ENCODE data around the gene KCNQ1.
A peak's percentile ranks its signal among the peaks of the same experiment; 100 is the strongest.

KCNQ1 gene

DNA sequence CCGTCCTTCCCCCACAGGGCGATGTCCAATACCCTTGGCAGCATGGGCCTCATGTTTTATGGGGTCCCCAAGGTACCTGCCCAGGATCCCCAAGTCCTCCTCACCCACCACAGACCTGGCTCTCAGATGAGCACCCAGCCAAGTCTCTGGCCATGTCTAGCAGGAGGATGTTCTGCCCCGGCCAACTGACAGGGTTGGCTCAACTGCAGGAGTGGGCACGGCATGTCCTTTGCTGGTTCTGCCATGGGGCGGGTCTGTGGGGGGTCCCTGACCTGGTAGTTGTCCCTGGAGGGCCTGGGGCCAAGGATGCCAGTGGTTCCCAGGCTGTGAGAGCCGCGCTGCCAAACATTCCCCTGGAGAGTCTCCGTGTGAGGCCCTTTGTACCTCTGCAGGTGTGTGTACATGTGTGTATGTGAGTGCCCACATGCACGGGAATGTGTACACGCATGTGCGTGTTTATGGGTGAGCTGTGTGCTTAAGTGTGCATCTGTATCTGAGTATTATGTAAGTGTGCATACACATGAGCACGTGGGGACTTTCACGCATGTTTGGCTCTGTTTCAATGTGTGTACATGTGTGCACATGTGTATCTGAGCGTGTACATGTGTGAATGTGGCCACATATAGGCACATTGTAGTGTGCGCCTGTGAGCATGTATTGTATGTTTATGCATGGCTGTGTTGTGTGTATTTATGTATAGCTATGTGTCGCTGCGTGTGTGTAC, 85.5 kb downstream of the KCNQ1 start:
- no peak overlapping the region for H3K4me3 ChIP-seq (ENCODE audit: low read depth, low read length)
- TF ChIP-seq, protein P1, sequence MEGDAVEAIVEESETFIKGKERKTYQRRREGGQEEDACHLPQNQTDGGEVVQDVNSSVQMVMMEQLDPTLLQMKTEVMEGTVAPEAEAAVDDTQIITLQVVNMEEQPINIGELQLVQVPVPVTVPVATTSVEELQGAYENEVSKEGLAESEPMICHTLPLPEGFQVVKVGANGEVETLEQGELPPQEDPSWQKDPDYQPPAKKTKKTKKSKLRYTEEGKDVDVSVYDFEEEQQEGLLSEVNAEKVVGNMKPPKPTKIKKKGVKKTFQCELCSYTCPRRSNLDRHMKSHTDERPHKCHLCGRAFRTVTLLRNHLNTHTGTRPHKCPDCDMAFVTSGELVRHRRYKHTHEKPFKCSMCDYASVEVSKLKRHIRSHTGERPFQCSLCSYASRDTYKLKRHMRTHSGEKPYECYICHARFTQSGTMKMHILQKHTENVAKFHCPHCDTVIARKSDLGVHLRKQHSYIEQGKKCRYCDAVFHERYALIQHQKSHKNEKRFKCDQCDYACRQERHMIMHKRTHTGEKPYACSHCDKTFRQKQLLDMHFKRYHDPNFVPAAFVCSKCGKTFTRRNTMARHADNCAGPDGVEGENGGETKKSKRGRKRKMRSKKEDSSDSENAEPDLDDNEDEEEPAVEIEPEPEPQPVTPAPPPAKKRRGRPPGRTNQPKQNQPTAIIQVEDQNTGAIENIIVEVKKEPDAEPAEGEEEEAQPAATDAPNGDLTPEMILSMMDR (IDR thresholded peaks at IDR 0.05; ENCODE audit: low read depth, low read length) = no peak

DNA sequence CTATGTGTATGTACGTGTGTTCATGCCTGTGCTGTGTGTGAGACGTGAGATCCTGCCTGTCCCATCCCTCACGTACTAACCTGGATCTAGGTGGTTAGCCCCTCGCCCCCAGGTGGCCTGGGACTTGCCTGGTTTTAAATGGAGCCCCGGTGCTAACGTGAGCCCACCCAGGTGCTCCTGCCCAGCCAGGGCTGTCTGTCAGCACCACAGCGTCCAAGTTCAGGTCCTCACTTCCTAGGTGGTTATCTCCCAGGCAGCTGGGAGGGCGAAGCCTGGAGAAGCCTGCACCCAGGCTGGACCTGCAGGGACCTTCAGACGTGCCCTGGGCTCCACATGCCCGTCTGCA, 86.0 kb downstream of the KCNQ1 start:
- TF ChIP-seq, protein P1 (IDR thresholded peaks at IDR 0.05; ENCODE audit: low read depth, low read length) = no peak
- H3K4me3 ChIP-seq (ENCODE audit: low read depth, low read length) = no peak overlapping the region

DNA sequence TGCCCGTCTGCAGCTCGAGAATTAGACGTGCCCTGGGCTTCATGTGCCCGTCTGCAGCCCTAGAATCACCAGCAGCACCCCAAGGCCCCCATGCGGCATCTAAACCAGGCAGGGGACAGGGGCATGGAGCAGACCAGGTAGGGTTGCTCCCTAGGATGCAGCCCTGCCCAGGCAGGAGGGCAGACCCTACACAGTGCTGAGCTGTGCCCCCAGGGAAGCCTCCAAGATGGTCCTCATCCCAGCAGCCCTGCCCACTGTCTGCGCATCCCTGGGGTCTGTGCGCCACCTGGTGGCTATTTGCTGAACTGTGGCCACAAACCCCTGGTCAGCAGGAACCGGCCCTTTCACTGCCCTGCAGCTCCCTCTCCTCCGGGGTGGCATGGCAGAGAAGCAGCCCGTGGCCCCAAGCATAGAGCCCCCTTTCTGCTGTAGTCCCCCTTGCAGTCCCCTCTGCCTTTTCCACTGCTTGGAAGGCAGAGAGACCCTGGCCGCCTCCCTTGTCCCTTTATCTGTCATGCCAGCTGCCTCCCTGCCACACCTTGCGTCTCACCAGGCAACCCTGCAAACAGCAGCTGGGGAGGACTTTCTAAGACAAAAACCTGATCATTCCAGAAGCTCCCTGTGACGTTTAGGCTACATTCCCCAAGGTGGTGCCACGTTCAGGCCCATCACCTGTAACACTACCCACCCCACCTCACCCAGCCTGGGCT, 86.6 kb downstream of the KCNQ1 start:
- H3K4me3 ChIP-seq (ENCODE audit: low read depth, low read length) = no peak overlapping the region
- TF ChIP-seq, protein P1 (IDR thresholded peaks at IDR 0.05; ENCODE audit: low read depth, low read length) = peak; percentile 93

DNA sequence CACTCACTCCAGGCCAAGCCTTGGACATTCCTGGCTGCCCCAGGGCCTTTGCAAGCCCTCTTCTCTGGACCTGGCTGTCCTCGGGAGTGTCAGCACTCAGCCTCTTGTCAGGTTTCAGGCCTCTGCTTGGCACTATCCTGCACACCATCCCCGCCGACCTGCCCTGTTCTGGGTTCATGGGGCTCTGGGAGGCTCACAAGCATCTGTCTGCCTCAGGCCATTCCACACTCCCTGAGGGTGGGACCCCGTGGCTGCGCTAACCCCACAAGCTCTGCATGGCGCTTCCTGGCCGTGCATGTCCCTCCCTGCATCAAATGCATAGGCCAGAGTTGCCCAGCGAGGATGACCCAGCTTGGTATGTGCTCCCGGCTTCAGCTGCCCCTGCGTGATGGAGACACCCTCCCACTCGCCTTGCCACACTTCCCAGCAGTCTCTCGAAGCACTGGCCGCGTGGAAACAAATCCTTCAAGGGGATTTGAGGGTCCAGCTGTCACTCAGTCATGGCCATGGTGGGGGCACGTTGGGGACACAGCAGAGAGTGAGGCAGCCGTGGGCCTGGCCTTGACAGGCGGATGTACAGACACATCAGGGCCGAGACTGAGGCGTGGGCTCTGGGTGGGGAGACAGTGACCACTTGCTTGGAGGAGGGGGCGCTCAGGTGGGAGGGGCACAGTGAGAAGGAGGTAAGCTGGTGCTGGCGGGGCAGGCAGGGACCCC, 87.3 kb downstream of the KCNQ1 start:
- H3K4me3 ChIP-seq (ENCODE audit: low read depth, low read length) = no peak overlapping the region
- TF ChIP-seq, protein P1 (IDR thresholded peaks at IDR 0.05; ENCODE audit: low read depth, low read length) = no peak

DNA sequence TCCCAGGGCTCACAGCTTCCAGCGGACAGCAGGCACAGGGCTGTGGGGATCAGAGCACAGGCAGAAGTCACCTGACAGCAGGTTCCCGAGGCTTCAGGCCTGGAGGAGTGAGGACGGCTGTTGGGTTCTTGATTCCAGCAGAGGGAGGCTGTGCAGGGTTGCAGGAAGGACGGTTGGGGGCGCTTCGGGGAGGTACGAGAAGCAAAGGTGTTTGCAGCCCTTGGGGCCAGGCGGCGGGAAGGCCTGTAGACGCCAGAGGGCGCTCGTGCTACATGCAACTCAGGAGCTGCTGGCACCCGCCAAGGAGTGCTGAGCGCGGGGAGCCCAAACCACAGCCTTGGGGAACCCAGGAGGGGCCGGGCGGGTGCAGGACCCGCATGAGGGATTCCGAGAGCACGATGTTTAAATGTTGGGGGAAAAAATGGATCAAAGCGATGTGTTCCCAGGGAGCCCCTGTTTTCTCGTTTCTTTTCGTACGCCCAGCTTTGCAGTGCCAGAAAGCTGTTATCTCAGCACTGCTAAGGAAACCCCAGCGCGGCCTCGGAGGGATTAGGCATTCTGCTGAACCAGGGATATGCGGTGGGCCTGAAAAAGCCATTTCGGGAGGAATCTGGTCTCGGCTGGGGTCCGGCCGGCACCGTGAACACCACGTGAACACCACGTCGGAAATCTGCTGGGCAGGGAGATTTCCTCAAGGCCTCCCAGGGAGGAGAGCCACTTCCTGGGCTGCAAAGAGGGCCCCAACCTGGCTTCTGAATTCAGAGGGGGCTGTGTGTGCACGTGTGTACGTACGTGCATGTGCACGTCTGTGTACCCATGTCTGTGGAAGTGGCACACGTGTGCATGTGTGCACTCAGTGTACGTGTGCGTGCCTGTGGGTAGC, 88.1 kb downstream of the KCNQ1 start:
- TF ChIP-seq, protein P1 (IDR thresholded peaks at IDR 0.05; ENCODE audit: low read depth, low read length) = peak; percentile 96
- H3K4me3 ChIP-seq (ENCODE audit: low read depth, low read length) = peak overlapping the region; percentile 32; the same call in 1 of the 2 replicates

DNA sequence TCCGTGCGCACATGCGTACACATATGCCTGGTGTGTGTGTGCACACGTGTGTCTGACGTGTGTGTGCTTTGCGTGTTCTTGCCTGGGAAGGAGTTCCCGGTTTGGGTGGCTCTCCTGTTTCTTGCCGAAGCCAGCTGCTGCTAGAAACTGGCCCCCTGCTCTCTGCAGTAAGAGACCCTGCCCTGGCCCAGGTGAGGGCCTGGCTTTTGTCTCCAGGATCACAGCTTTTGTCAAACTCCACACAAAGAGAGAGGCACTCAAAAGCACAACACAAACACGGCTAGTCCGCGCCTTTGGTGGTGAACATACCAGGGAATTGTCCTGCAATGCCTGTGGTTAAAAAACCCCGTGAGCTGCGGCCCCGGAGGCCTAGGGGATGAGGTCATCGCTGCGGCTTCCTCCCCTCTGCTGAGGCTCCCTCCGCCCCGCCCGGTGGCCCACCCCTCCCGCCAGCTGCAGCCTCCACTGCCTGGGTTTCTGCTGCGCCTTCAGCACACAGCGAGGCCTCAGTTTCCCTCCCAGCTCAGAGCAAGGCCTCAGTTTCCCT, 88.9 kb downstream of the KCNQ1 start:
- TF ChIP-seq, protein P1 (IDR thresholded peaks at IDR 0.05; ENCODE audit: low read depth, low read length) = no peak
- peak overlapping the region; percentile 32; the same call in 1 of the 2 replicates for H3K4me3 ChIP-seq (ENCODE audit: low read depth, low read length)
